Measurements from ENCODE around the gene ZNF335.

- TF ChIP-seq POLR2A (IDR thresholded peaks at IDR 0.05) = no peak
- no peak for TF ChIP-seq CTCF (IDR thresholded peaks at IDR 0.05)
Measured at GRCh38 chr20:45957021-45957941, 14.7 kb downstream of the ZNF335 start.
